ENCODE results near the gene DIP2C.

DNA sequence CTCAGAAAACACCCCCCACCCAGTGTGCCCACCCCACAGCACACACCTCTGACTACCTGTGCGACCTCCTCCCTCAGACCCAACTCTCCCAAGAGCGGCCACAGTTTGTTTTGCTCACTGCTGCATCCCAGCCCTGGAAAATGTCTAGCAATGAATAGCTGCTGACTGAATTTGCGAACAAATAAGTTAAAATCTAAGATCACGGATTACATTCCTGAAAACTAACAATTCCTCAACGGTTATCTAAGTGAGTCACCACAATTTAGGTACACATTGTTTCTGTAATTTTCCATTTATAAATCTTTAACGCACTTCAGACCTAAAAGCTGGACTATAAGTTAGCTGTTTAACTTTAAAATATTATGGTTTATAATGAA is 319.0 kb downstream of the DIP2C start:
- no peak for TF ChIP-seq ESRRA (CRISPR knock-in tag; IDR thresholded peaks at IDR 0.05; ENCODE audit: borderline replicate concordance)
- TF ChIP-seq, protein P1, sequence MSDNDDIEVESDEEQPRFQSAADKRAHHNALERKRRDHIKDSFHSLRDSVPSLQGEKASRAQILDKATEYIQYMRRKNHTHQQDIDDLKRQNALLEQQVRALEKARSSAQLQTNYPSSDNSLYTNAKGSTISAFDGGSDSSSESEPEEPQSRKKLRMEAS (CRISPR knock-in tag; IDR thresholded peaks at IDR 0.05), result no peak
- TF ChIP-seq, protein P2, sequence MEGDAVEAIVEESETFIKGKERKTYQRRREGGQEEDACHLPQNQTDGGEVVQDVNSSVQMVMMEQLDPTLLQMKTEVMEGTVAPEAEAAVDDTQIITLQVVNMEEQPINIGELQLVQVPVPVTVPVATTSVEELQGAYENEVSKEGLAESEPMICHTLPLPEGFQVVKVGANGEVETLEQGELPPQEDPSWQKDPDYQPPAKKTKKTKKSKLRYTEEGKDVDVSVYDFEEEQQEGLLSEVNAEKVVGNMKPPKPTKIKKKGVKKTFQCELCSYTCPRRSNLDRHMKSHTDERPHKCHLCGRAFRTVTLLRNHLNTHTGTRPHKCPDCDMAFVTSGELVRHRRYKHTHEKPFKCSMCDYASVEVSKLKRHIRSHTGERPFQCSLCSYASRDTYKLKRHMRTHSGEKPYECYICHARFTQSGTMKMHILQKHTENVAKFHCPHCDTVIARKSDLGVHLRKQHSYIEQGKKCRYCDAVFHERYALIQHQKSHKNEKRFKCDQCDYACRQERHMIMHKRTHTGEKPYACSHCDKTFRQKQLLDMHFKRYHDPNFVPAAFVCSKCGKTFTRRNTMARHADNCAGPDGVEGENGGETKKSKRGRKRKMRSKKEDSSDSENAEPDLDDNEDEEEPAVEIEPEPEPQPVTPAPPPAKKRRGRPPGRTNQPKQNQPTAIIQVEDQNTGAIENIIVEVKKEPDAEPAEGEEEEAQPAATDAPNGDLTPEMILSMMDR (IDR thresholded peaks at IDR 0.05), result no peak

Data from WTC11 (cell line).